NCI-H1436 (cell line): ENCODE measurements around the gene SH2D7.

Experiments
- DNase-seq: peaks from one replicate; lab custom pipeline; 2025; lab: John Stamatoyannopoulos, UW

The SH2D7 gene

DNA sequence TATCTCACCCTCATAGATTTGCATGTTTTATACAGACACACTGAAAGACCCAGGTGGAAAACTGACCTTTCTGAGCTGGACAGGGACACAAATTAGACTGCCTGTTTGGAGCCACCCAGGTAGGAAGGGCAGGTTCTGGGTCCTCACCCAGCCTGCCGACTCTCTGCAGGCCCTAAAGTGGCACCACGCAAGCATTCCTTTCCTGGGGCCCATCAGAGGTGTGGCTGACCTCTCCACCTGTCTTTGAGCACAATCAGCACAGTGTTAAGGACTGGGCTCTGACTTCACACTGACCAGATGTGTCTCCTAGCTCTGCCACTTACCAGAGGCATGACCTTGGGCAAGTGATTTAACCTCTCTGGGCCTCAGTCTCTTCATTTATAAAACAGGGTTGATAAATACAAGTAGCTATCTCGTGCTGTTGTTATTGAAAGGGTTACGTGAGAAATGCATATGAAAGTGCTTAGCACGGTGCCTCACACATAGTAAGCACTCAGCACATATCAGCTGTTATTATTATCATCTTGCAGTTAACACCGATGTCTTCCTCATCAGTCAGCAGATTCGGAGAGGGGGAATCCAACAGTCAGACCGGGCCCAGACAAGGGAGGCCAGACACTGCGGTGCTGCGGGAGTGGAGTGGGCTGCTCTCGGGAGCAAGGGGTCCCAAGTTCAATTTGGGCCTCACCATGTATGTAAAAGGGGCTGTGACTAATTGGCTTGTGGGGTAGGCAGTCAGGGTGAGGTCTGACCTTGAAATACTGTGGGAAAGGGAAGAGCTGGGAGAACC is 12.9 kb upstream of the SH2D7 start:
- DNase-seq, result no peak

DNA sequence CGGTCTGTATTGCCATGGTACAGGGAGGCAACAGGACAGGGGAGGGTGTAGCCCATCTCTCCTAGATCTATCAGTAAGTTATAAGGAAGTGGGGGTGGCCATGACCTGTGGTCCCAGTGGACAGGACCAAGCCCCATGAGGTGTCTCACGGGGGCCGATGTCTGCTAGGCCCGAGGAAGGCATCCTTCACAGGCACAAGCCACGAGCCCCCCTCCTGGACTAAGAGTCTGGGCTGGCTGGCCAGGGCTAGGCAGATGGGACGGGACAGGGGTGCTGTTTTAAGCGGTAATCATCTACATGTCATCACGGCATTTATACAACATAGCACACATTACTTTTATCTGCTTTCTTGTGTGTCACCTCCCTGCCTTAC is 12.3 kb upstream of the SH2D7 start:
- DNase-seq, result no peak

DNA sequence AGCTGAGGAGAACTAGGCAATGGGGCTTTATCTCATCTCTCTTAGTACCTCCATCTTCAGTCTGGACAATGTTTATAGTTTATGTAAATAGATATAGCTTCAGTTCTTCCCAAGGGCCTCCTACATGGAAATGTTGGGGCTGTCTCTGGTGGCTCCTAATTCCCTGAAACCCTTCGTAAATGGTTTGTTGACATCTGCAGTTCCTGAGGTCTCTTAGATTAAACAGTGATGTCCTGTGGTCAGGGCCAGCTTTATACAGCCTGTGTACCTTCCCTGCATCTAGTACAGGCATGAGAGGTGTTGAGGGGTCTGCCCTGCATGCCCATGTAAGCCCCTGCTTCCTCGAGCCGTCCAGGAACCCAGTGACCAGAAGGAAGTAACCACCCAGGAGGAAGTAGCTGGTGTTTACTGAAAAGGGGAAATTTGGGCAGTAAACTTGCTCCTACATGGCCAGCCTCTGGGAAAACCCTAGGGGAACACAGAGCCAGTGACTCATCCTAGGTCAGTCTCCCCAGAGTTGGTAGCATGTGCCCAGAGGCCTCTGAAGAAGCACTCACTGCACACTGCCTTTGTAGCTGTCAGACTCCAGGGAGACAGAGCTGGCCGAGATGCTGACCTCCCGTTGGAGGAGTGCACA is 10.1 kb upstream of the SH2D7 start:
- no peak for DNase-seq

DNA sequence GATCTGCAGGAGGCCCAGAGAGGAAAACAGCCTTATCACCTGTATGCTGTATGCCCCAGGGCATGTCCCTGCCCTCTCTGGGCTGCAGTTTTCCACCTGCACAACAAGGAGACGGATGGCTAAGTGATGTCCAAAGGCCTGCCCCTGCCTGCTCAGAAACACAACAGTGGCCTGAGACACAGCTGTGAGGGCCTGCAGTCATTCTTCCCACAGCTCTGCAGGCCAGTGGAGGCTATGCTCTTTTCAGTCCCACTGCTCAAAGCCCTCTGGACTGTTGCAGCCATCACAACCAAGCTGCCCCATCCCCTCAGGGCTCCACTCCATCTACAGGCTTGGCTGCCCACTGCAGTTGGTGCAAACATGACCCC is 9.6 kb upstream of the SH2D7 start:
- DNase-seq, result no peak

DNA sequence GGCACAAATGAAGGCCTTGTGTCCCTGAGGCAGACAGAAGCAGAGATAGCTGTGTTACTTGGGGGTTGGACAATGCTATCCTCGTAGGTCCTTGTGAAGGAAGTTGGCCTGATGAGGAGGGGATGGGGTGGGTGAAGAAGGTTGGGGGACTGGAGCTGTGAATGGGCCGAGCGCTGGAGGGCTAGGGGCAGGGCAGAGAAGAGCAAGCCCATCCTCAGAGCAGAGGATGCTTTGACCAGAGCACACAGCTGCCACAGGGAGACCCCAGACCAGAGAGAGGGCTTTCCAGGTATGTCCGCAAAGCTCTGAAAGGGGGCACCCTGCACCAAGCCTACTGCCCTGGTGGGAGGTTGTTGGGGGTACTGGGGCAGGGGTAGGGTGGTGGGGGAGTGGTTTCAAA is 9.2 kb upstream of the SH2D7 start:
- DNase-seq, result no peak

DNA sequence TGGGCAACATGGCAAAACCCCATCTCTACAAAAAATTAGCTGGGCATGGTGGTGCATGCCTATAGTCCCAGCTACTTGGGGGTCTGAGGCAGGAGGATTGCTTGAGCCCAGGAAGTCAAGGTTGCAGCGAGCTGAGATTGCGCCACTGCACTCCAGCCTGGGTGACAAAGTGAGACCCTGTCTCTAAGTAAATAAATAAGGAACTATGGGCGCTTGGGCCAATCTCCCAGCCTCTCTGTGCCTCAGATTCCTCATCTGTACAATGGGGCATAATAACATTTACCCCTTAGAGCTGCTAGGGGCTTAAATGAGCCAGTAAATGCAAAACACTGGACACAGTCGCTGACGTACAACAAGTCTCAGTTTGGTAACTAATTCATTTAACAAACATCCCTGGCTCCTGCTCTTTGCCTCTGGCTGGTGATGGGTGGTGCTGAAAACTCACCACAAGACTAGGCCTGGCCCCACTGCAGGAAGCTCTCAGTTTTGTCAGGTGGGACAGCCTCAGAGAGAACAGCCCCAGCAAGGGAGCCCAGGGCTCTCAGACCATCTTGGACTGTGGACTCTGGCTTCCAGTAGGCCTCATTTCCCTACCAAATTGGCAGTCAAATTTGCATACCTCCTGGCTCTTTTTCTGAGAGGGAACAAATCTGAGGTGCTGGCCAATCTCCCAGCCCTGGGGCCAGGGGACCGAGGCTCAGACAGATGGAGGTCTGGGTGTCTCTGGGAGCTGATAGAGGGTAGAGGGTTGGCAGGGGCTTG is 8.5 kb upstream of the SH2D7 start:
- no peak for DNase-seq

DNA sequence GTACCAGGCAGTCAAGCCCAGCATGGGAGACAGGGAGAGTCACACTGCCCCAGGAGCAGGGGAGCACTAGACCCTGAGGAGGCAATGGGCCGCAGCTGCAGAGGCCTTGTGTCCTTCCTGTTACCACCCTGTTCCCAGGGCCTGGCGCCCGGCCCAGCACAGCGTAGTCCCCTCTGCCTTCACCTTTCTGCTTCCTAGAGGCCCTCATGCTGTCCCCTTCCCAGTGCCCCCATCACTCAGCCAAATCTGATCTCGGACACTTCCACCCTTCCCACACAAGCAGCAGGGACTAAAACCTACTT is 8.0 kb upstream of the SH2D7 start:
- no peak for DNase-seq

DNA sequence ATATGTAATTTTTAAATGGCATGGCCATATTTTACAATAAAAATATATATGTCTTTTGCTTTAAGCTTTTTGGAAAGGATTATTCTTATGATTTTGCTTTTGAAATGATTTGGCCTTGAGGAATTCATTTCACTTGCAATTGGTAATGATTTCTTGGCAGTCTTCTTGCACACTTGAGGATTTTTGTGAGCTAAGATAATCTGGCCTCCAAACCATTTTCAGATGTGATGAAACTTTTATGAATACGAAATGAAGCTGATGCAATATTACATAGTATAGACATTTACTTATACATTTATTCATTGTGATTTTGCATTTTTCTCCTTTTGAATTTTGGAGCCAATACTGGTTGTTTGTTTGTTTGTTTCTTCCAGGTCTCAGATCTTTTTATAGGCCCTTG is 6.4 kb upstream of the SH2D7 start:
- DNase-seq, result no peak

DNA sequence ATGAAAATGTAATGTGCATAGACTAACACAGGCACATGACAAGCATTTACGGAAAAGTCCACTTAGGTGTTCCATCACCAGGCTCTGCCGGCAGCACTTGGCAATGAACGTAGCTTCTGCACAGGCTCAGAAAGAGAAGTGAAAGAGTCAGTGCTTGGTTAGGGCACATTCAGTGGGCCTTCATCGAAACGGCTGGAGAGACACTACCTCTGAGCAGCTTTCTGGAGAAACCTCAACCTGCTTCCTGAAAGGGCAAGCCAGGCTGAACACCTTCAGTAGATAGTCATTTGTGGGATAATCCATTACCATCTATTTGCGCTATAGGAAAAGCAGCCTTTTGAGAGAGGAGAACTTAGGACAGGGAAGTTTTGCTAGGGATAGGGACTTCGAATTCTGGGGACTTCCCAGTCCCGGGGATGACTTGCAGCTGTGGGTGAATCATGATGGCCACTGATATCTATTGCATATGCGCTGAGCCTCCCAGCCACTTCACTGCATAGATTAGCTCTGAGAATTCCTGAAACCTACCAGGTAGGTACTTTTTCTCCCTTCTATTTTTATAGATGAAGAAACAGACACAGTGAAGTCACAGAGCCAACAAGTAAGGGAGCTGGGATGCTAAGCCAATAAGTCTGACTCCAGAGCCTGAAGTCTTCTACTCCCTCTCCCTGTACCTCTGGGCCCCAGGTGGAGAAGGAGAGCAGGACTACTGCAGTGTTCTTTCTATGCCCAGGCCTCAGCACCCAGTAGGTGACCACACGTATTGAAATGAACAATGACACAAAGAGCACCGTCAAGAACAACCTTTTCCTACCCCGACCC is 4.2 kb upstream of the SH2D7 start:
- DNase-seq, result no peak

DNA sequence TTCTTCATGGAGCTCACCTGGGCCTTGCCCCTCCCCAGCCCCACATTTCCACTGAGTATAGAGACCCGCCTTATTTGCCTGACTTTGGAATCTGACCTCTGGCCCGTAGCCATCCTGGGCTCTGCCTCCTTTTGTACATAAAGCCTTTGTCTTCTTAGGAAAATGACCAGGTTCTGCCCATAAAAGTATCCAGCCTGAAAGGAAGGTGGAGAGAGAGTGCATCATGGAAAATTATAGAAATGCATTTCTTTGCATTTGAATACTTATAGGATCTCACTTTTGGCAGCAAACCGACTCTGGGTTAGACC is 3.6 kb upstream of the SH2D7 start:
- DNase-seq, result no peak

DNA sequence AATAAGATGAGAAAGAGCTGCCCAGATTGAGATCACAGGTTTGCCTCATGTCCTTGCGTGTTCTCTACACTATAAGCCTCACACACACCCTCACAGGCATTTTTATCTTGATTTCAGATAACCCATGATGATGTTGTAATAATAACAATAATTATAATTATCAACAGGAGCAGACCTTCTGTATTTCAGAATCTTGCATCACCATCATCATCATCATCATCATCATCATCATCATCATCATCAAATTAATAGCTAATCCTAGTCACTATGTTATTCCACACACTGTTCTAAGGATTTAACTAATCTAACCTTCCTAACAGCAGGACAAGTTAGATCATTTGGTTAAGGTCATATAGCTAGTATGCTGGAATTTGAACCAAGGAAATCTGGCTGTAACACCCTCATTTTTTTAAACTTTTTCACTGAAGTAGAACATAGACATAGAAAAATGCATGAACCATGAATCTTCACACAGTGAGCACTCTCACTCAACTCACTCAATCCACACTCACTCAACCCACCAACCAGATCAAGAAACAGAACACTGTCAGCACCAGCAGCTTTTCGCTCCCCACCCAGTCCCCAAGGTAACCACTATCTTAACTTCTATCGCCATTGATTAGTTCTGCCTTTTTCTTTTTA is 1.8 kb upstream of the SH2D7 start:
- no peak for DNase-seq

DNA sequence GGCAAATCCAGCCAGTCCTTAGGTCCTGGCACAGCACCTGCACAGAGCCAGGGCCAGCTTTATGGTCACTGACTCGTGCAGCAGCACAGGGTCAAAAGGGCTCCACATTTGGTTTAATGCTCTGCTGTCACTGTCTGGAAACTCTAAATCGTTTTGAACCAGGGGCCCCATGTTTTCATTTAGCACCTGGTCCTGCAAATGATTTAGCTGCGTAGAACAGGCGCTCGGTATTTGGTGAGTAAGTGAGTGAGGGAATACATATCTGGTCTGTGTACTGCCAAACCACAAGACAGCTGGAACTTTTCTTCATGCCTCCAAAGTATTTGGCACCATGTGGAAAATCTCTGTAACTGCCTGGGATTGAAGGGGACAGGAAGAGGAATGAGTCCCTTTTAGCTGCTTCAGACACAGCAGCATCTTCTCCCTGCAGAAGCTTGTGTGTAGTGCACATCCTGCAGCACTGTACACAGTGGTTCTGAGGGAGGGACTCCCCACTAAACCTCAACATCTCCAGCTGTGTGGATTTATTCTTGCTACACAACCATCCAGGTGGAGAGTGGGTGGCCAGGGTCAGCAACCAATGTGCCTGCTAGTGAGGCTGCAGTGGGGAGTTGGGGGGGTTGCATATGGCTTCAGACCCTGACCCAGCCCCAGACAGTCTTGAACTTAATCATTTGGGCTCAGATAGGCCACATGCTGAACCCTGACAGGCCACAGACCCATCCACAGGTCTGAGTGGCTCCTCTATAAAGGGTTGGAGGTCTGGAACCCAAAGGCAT is 1.1 kb downstream of the SH2D7 start:
- no peak for DNase-seq

DNA sequence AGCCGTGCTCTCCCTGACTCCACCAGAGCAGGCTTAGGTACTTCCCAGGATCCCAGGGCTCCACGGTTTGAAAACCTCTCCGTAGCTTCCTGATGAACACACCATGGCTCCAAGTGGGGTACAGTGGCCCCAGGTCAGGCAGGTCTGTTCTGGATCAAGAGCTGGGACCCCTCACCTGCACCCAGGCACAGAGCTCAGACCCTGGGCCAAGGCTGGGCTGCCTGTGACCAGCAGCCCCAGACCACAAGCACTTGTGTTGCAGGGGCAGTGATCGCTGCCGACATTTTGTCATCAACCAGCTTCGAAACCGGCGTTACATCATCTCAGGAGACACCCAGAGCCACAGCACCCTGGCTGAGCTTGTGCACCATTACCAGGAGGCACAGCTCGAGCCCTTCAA is 5.3 kb downstream of the SH2D7 start:
- no peak for DNase-seq

DNA sequence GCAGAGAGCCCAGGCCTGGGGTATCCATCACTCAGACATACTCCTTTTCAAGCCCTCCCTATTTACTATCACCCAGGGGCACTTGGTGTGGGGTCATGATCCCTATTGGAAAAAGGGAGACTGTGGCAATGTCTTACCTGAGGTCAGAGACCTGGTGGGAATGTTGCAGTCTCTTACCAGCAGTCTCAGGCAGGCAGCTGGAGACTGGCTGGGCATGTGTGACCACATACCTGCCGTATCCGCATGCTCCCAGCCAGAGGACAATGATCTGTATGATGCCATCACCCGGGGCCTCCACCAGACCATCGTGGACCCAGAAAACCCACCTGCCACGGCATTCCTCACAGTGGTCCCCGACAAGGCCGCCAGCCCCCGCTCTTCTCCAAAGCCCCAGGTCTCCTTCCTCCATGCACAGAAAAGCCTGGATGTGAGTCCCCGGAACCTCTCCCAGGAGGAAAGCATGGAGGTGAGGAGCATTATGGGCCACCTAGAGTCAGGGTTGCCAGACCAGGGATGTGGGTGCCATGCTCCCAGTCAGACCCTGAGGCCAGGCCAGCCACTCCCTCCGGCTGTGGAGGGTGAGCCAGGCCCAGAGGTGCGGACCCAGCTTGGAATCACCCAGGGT is 5.9 kb downstream of the SH2D7 start:
- DNase-seq, result no peak

DNA sequence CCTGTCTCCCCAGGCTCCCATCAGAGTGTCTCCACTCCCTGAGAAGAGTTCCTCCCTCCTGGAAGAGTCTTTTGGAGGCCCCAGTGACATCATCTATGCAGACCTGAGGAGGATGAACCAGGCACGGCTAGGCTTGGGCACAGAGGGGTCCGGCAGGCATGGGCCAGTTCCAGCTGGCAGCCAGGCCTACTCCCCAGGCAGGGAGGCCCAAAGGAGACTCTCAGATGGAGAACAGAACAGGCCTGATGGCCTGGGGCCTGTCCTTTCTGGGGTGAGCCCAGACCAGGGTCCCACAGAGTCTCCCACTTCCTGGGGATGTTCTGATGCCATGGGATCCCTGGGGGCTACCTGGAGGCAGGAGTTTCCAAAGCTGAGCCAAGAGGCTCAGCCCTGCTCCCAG is 8.5 kb downstream of the SH2D7 start:
- no peak for DNase-seq

DNA sequence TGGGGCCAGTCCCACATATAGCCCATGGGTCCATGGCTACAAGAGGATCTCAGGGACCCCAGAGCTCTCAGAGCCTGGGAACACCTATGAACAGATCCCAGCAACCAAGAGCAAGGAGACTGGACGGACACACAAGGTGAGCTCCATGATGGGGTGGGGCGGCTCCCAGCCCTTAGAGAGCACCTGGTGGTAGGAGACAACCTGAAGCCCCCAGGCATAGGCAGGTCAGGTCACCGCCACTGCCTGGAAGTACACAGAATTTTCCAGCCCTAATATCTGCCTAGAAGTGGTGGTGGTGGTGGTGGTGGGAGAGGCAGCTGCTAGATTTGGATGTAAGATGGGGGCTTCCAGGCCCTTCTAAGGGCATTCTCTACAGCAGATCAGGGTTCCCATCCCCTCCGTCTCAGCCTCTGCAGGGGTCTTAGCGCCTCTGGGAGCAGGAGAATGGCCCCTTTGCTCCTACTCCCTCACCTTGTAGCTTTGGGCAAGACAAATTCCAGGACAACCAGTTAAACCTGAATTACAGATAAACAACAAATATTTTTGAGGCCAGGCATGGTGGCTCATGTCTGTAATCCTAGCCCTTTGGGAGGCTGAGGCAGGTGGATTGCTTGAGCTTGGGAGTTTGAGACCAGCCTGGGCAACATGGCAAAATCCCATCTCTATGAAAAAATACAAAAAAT is 9.2 kb downstream of the SH2D7 start:
- DNase-seq, result no peak

DNA sequence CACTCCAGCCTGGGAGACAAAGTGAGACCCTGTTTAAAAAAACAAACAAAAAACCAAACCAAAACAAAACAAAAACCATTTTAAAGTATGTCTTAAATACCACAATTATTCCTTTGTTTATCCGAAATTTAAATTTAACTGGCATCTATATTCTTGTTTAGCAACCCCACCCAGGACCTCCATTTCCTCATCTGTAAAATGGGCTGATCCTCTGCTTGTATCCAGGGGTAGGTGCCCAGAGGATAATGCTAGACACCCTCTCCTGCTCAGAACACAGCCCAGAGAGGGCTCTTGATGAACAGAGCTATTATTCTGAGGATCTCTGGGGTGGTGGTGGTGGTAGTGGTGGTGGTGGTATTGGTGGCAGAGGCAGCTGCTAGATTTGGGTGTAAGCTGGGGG is 9.8 kb downstream of the SH2D7 start:
- DNase-seq, result no peak

DNA sequence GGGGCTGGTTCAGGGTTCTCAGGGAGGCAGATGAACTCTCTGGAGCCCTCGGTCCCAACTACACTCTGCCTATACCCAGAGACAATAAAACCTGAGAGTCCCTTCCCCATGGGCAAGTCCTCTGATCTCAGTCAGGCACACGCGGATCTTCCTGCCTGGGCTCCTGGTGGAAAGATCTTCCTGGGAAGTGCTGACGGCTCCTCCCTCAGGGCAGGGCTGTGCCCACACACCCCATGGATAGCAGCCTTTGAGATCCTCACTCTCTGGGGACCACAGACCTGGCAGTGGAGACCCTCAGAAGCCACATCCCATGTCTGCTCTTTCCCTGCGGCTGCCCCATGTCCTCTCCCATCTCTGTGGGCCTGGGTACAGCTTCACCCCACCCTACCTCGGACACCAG is 10.4 kb downstream of the SH2D7 start:
- no peak for DNase-seq

DNA sequence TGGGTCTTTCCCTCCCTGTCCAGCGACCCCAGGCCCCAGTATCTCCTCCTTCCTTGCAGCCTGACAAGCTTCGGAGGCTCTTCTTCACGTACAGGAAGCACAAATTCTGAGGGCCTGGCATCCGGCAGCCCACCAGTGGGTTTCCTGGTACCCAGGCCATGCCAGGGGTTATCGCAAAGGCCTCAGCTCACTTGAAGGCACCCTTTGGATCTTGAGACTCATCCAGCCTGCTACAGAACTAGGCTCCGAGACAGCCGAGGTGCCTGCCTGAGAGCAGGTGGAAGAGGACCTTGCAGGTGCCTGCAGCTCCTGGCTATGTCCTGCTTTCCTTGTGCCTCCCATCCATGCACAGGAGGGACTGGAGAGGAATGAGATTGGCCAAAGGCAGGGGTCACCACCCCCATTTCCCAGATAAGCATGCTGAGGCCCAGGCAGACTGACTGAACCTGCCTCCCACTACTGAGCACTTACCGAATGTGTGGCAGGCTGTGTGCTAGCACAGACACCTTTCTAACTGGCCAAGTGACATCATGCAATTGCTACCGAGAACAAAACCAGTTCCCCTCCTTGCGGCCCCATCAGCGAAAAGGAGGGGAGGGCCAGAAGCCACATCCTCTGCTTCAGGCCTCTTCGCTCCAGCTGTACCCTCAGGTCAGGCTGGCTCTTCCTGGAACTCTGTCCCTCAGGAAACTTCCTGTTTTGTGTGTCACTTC is 11.2 kb downstream of the SH2D7 start:
- DNase-seq, result no peak

DNA sequence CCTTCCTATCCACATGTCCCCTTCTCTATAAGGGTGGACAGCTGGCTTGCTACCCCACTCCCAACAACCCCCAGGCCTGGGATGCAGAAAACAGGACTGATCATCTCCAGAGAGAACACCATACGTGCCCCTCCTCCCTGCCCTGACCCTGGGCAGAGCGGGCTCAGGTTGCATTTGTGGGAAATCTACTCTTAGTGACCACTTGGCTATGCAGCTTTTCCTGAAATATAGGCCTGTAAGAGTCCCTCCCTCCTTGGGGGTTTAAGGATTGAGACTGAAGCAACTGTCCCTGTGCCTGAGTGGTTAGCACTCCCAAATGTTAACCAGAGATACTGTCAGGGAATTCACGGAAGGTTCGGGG is 11.7 kb downstream of the SH2D7 start:
- DNase-seq, result no peak
